Neural progenitor cell (in vitro differentiated cells): Measurements from ENCODE around the gene ZBED5. TPM values are rescaled to one million over a fixed set of nuclear protein-coding genes. Genes with fewer than 3 reads are reported as not detected.

Source experiments
- DNase-seq: peaks from one replicate; pipeline ENCODE4 v3.0.0-alpha.2; 2016; ENCODE audit warnings: low spot score
- H2AFZ ChIP-seq: fragments of 200-600 bp; sonication (generic); replicated peaks from 2 replicates; pipeline ENCODE4 v1.6.1; 2016; ENCODE audit warnings: antibody characterized with exemption
- H3F3A ChIP-seq: fragments of 200-600 bp; sonication (generic); 2 replicates; pipeline ENCODE4 v1.6.1; 2016; ENCODE audit warnings: antibody characterized with exemption, low read depth
- H3K27ac ChIP-seq: fragments of 200-600 bp; sonication (generic); 2 replicates; pipeline ENCODE4 v1.5.1; 2016; ENCODE audit warnings: mild to moderate bottlenecking
- H3K27me3 ChIP-seq: fragments of 200-600 bp; sonication (generic); 2 replicates; pipeline ENCODE4 v1.6.1; 2016; ENCODE audit warnings: mild to moderate bottlenecking, moderate library complexity
- H3K36me3 ChIP-seq: fragments of 200-600 bp; sonication (generic); 2 replicates; pipeline ENCODE4 v1.5.1; 2016
- H3K4me1 ChIP-seq: fragments of 200-600 bp; sonication (generic); 2 replicates; pipeline ENCODE4 v1.6.1; 2016; ENCODE audit warnings: mixed run types
- H3K4me2 ChIP-seq: fragments of 200-600 bp; sonication (generic); 2 replicates; pipeline ENCODE4 v1.6.1; 2016
- H3K4me3 ChIP-seq: fragments of 200-600 bp; sonication (generic); 2 replicates; pipeline ENCODE4 v1.5.1; 2016
- H3K79me2 ChIP-seq: fragments of 200-600 bp; sonication (generic); 2 replicates; pipeline ENCODE4 v1.6.1; 2016; ENCODE audit warnings: low read depth
- H3K9ac ChIP-seq: fragments of 200-600 bp; sonication (generic); 2 replicates; pipeline ENCODE4 v1.6.1; 2016
- H3K9me3 ChIP-seq: fragments of 200-600 bp; sonication (generic); 2 replicates; pipeline ENCODE4 v1.5.1; 2016; ENCODE audit warnings: low read depth
- H4K20me1 ChIP-seq: fragments of 200-600 bp; sonication (generic); 2 replicates; pipeline ENCODE4 v1.6.1; 2016; ENCODE audit warnings: low read depth
- H3K27ac Mint-ChIP-seq: 3 replicates; pipeline ENCODE4 v1.8.0; 2021; ENCODE audit warnings: mixed read lengths
- H3K27me3 Mint-ChIP-seq: 2 replicates; pipeline ENCODE4 v1.8.0; 2022; ENCODE audit warnings: low read depth, mild to moderate bottlenecking, inconsistent platforms, moderate library complexity, mixed read lengths; ENCODE audit not compliant: insufficient read depth
- H3K36me3 Mint-ChIP-seq: 3 replicates; pipeline ENCODE4 v1.8.0; 2021; ENCODE audit warnings: mixed read lengths
- H3K4me1 Mint-ChIP-seq: 3 replicates; pipeline ENCODE4 v1.8.0; 2021; ENCODE audit warnings: mixed read lengths
- H3K4me3 Mint-ChIP-seq: 3 replicates; pipeline ENCODE4 v1.8.0; 2021; ENCODE audit warnings: mild to moderate bottlenecking, moderate library complexity, mixed read lengths
- H3K9me3 Mint-ChIP-seq: 3 replicates; pipeline ENCODE4 v1.8.0; 2020; ENCODE audit warnings: mixed read lengths
- CTCF ChIP-seq: fragments of 200-600 bp; sonication (generic); IDR thresholded peaks from 2 replicates; pipeline ENCODE4 v1.5.1; 2017; ENCODE audit warnings: antibody characterized with exemption, mild to moderate bottlenecking
- EZH2 ChIP-seq: fragments of 200-600 bp; sonication (generic); IDR thresholded peaks from 2 replicates; pipeline ENCODE4 v1.6.1; 2017; ENCODE audit warnings: antibody characterized with exemption, mild to moderate bottlenecking, moderate library complexity
- EZH2phosphoT487 ChIP-seq: fragments of 200-600 bp; sonication (generic); IDR thresholded peaks from 2 replicates; pipeline ENCODE4 v1.6.1; 2017; ENCODE audit warnings: antibody characterized with exemption
- total RNA-seq: library from RNA; depleted of rRNA; stranded (reverse); fragments of >200 nt; gene quantifications from 2 replicates; pipeline ENCODE4 v1.2.3, GENCODE V29; 2015; ENCODE audit warnings: low replicate concordance

ZBED5 gene
- total RNA-seq, 1 donor from 2014 or later: 87.9 TPM

DNA sequence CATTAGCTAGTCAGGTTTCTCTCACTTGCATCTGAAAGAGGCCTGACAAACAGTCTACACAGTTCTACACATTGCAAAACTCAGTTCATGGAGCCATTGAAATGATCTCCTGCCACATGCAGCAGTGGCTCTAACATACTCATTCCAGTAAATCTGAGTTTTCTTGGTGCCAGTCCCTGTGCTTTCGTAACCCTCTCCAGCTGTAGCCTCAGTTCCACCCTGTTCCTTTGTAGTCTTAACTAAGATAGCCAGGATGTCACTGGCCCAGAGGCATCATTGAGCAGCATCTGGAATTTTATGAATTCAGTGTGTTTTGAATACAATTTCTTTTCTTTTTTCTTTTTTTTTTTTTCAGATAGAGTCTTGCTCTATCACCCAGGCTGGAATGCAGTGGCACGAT is 37.4 kb upstream of the ZBED5 start:
- no peak overlapping the region for H3K4me3 Mint-ChIP-seq
- H3K36me3 ChIP-seq: no peaks in the 10 kb centered on the region
- no peaks in the 10 kb centered on the region for H3K4me1 ChIP-seq
- no peaks in the 10 kb centered on the region for H3K27me3 Mint-ChIP-seq
- H3K36me3 Mint-ChIP-seq: peaks cover 2% of the 10 kb centered on the region
- DNase-seq: no peak
- no peaks in the 10 kb centered on the region for H3F3A ChIP-seq
- no peak overlapping the region for H2AFZ ChIP-seq
- TF ChIP-seq CTCF (no peak), EZH2phosphoT487 (no peak)
- H3K27ac ChIP-seq: no peak overlapping the region
- no peaks in the 10 kb centered on the region for H3K9me3 ChIP-seq
- H3K4me3 ChIP-seq: no peak overlapping the region
- no peaks in the 10 kb centered on the region for H3K27me3 ChIP-seq
- H3K79me2 ChIP-seq: no peaks in the 10 kb centered on the region
- H4K20me1 ChIP-seq: no peaks in the 10 kb centered on the region
- H3K4me2 ChIP-seq: no peak overlapping the region
- H3K4me1 Mint-ChIP-seq: peaks cover 24% of the 10 kb centered on the region
- no peak overlapping the region for H3K27ac Mint-ChIP-seq
- H3K9ac ChIP-seq: no peak overlapping the region
- peaks cover 5% of the 10 kb centered on the region for H3K9me3 Mint-ChIP-seq

DNA sequence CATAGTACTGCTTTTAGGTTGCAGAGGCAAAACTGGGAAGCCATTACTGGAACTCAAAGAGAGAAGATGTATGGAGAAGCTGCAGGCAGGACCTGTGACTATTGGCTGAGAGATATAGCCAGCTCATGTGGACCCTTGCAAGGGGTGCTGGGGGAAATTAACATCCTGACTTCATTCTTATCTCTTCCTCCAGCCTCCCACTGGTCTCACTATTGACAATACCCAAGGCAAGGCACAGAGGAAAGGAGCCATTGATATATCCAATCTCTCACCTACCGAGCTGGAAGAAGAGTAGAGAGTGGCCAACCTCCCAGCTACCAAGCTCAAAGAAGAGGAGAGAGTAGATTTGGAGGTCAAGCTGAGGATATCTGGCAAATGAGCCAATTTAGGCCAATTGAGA is 36.8 kb upstream of the ZBED5 start:
- no peaks in the 10 kb centered on the region for H4K20me1 ChIP-seq
- peaks cover 8% of the 10 kb centered on the region for H3K9me3 Mint-ChIP-seq
- no peaks in the 10 kb centered on the region for H3K9me3 ChIP-seq
- DNase-seq: no peak
- no peak overlapping the region for H3K27ac Mint-ChIP-seq
- H3K36me3 Mint-ChIP-seq: peaks cover 2% of the 10 kb centered on the region
- H3K4me1 ChIP-seq: no peaks in the 10 kb centered on the region
- TF ChIP-seq EZH2 (no peak), CTCF (no peak), EZH2phosphoT487 (no peak)
- no peak overlapping the region for H2AFZ ChIP-seq
- no peak overlapping the region for H3K4me2 ChIP-seq
- H3F3A ChIP-seq: no peaks in the 10 kb centered on the region
- H3K27ac ChIP-seq: no peak overlapping the region
- H3K27me3 ChIP-seq: no peaks in the 10 kb centered on the region
- H3K79me2 ChIP-seq: no peaks in the 10 kb centered on the region
- no peaks in the 10 kb centered on the region for H3K36me3 ChIP-seq
- no peak overlapping the region for H3K9ac ChIP-seq
- H3K4me1 Mint-ChIP-seq: peaks cover 18% of the 10 kb centered on the region
- no peak overlapping the region for H3K4me3 Mint-ChIP-seq
- no peaks in the 10 kb centered on the region for H3K27me3 Mint-ChIP-seq
- no peak overlapping the region for H3K4me3 ChIP-seq

DNA sequence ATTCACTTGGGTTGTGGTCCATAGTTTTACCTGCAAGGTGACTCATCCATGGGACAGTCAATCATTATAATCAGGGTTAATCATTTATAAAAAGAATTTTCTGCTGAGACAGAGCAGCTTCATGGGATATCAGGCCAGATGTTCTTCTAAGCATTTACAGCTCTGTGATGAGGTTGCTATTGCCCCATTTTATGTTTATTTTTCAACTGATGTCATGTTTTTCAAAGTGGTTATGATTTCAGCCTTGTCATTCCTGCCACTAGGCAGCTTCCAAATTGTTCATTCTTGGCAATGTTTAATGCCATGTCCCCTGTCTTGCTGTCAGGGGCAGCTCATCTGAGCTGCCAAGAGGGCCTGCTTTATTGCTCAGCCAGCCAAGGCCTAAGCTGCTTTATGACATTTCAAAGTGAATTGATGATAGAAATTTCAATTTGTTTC is 35.9 kb upstream of the ZBED5 start:
- no peak overlapping the region for H3K4me3 Mint-ChIP-seq
- H3K9me3 Mint-ChIP-seq: peaks cover 13% of the 10 kb centered on the region
- H3K4me1 Mint-ChIP-seq: peaks cover 14% of the 10 kb centered on the region

More for the DNA sequence above, 35.9 kb upstream of the ZBED5 start:
- Histone ChIP-seq H3K9ac (no peak overlapping the region), H4K20me1 (no peaks in the 10 kb centered on the region), H3K4me1 (no peaks in the 10 kb centered on the region), H3F3A (no peaks in the 10 kb centered on the region), H3K27ac (no peak overlapping the region), H3K4me3 (no peak overlapping the region), H3K9me3 (no peaks in the 10 kb centered on the region), H3K27me3 (no peaks in the 10 kb centered on the region), H2AFZ (no peak overlapping the region), H3K36me3 (no peaks in the 10 kb centered on the region), H3K4me2 (no peak overlapping the region), H3K79me2 (no peaks in the 10 kb centered on the region)
- no peak for DNase-seq
- Mint-ChIP-seq H3K36me3 (peaks cover 2% of the 10 kb centered on the region), H3K27me3 (no peaks in the 10 kb centered on the region), H3K27ac (no peak overlapping the region)
- TF ChIP-seq CTCF (no peak), EZH2 (no peak), EZH2phosphoT487 (no peak)
